Activated CD8-positive, alpha-beta T cell treated with anti-CD3 and anti-CD28 coated beads for 36 hours (primary cell): Measurements from ENCODE around the gene PPIB. TPM values are rescaled to one million over a fixed set of nuclear protein-coding genes. Genes with fewer than 3 reads are reported as not detected.
"Not testable (repeated sequence)": the region's sequence is repeated elsewhere in the genome, so short reads cannot be mapped to it uniquely, and the experiment has no call there.

ENCODE experiments used
- ATAC-seq: fragments of 200-7000 bp; cut with Tn5 transposase; one replicate; pipeline ENCODE4 v1.10.0; 2021; ENCODE audit warnings: mild to moderate bottlenecking, moderate library complexity
- CTCF ChIA-PET: fragments of 350-600 bp; sonication (Branson Sonifier 250); formaldehyde crosslinking; loops from one replicate; lab custom pipeline; 2021; ENCODE audit warnings: antibody characterized with exemption; lab: Charles Lee
- POLR2A ChIA-PET: fragments of 350-600 bp; sonication (Branson Sonifier 250); formaldehyde crosslinking; loops from one replicate; lab custom pipeline; 2021; ENCODE audit warnings: antibody characterized with exemption; lab: Charles Lee
- DNase-seq: peaks from one replicate; pipeline ENCODE4 v3.0.0-alpha.2; 2020
- H3K27ac Mint-ChIP-seq: one replicate; pipeline ENCODE4 v1.8.0; 2021; ENCODE audit warnings: mild to moderate bottlenecking, mixed read lengths
- H3K27me3 Mint-ChIP-seq: one replicate; pipeline ENCODE4 v1.8.0; 2021; ENCODE audit warnings: mixed read lengths
- H3K36me3 Mint-ChIP-seq: one replicate; pipeline ENCODE4 v1.8.0; 2021; ENCODE audit warnings: low read depth, mixed read lengths
- H3K4me1 Mint-ChIP-seq: one replicate; pipeline ENCODE4 v1.8.0; 2021; ENCODE audit warnings: low read depth, mixed read lengths
- H3K4me3 Mint-ChIP-seq: one replicate; pipeline ENCODE4 v1.8.0; 2021; ENCODE audit warnings: mild to moderate bottlenecking, moderate library complexity, mixed read lengths
- H3K9me3 Mint-ChIP-seq: one replicate; pipeline ENCODE4 v1.8.0; 2021; ENCODE audit warnings: mixed read lengths
- intact Hi-C: fragments of 100-400 bp; cut with micrococcal nuclease; formaldehyde crosslinking; loops from one replicate; pipeline ENCODE4 v1.10.0; 2022
- total RNA-seq, 2 experiments: library from RNA; stranded (reverse); gene quantifications; one replicate each; pipeline ENCODE4 v1.2.3, GENCODE V29; 2021
- TF ChIP-seq, protein P1 (sequence below): fragments of 200-600 bp; IDR thresholded peaks from one replicate; pipeline ENCODE4 v1.8.0; 2022; ENCODE audit warnings: antibody characterized with exemption, mild to moderate bottlenecking

Gene PPIB
- total RNA-seq, 2 experiments from 2014 or later: 223 to 227 TPM

GRCh38 chr15:64122936-64123351 is 39.9 kb downstream of the PPIB start:
- intact Hi-C loops: no loop called here
- no peaks in the 10 kb centered on the region for H3K4me1 Mint-ChIP-seq
- CTCF ChIA-PET: interaction anchor here (0.9 to 1.5 kb wide), 2 partner anchors 24 kb away, joined by 3 to 4 read pairs; no protein-coding TSS in a partner anchor
- no peaks in the 10 kb centered on the region for H3K27me3 Mint-ChIP-seq
- H3K4me3 Mint-ChIP-seq: no peak overlapping the region
- POLR2A ChIA-PET: interaction anchor here (1.1 kb wide), 1 partner anchor 568 kb away, joined by 3 read pairs; no protein-coding TSS in a partner anchor
- ATAC-seq (no peak), DNase-seq (no peak)
- no peaks in the 10 kb centered on the region for H3K9me3 Mint-ChIP-seq
- no peak overlapping the region for H3K27ac Mint-ChIP-seq
- TF ChIP-seq, protein P1, sequence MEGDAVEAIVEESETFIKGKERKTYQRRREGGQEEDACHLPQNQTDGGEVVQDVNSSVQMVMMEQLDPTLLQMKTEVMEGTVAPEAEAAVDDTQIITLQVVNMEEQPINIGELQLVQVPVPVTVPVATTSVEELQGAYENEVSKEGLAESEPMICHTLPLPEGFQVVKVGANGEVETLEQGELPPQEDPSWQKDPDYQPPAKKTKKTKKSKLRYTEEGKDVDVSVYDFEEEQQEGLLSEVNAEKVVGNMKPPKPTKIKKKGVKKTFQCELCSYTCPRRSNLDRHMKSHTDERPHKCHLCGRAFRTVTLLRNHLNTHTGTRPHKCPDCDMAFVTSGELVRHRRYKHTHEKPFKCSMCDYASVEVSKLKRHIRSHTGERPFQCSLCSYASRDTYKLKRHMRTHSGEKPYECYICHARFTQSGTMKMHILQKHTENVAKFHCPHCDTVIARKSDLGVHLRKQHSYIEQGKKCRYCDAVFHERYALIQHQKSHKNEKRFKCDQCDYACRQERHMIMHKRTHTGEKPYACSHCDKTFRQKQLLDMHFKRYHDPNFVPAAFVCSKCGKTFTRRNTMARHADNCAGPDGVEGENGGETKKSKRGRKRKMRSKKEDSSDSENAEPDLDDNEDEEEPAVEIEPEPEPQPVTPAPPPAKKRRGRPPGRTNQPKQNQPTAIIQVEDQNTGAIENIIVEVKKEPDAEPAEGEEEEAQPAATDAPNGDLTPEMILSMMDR: no peak
- H3K36me3 Mint-ChIP-seq: peaks cover 41% of the 10 kb centered on the region

- no peak overlapping the region for H3K27ac Mint-ChIP-seq
- CTCF ChIA-PET: interaction anchor here (0.9 to 1.8 kb wide), 3 partner anchors 11 to 25 kb away, joined by 3 to 4 read pairs (median 4); no protein-coding TSS in a partner anchor
- no peak for ATAC-seq
- TF ChIP-seq, protein P1: no peak
- intact Hi-C loops: no loop called here
- POLR2A ChIA-PET: interaction anchor here (1.1 kb wide), 1 partner anchor 569 kb away, joined by 3 read pairs; no protein-coding TSS in a partner anchor
- DNase-seq: no peak
- H3K4me3 Mint-ChIP-seq: no peak overlapping the region
- peaks cover 39% of the 10 kb centered on the region for H3K36me3 Mint-ChIP-seq
- H3K4me1 Mint-ChIP-seq: no peaks in the 10 kb centered on the region
- no peaks in the 10 kb centered on the region for H3K27me3 Mint-ChIP-seq
- no peaks in the 10 kb centered on the region for H3K9me3 Mint-ChIP-seq
Observed at GRCh38 chr15:64122444-64122843, 40.4 kb downstream of the PPIB start.

DNA sequence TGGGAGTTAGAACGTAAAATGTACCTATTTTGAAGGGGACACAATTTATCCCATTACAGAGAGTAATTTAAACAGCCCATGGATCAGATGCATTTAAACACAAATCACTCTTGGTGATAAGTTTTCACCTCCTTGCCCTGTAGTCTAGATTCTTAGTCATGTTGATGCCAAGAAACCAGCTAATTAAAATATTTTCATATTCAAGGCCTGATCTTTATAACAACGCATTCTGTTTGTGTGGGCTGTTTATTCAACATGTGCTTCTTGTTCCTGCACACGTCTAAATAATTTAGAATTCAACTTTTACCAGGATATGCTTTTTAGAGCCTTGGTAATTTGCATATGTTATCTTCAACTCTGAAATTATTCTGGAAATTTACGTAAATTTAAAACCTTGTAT is 41.2 kb downstream of the PPIB start:
- ChIA-PET POLR2A (interaction anchor here (1.1 kb wide), 1 partner anchor 570 kb away, joined by 3 read pairs; no protein-coding TSS in a partner anchor), CTCF (interaction anchor here (1.5 to 1.8 kb wide), 2 partner anchors 10 to 26 kb away, joined by 4 read pairs; no protein-coding TSS in a partner anchor)
- intact Hi-C loops: no loop called here
- TF ChIP-seq, protein P1: no peak
- ATAC-seq (no peak), DNase-seq (no peak)
- H3K4me3 Mint-ChIP-seq: no peak overlapping the region
- no peaks in the 10 kb centered on the region for H3K27me3 Mint-ChIP-seq
- H3K27ac Mint-ChIP-seq: no peak overlapping the region
- H3K36me3 Mint-ChIP-seq: peaks cover 36% of the 10 kb centered on the region
- H3K4me1 Mint-ChIP-seq: no peaks in the 10 kb centered on the region
- H3K9me3 Mint-ChIP-seq: no peaks in the 10 kb centered on the region

DNA sequence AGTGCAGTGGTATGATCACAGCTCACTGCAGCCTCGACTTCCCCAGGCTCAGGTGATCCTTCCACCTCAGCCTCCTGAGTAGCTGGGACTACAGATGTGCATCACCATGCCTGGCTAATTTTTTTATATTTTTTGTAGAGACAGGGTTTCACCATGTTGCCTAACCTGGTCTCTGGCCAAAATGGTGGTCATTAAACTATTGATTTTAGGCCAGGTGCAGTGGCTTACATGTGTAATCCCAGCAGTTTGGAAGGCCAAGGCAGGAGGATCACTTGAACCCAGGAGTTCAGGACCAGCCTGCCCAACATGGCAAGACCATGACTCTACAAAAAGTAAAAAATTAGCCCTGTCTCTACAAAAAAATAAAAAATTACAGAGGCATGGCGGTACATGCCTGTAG is 42.5 kb downstream of the PPIB start:
- H3K9me3 Mint-ChIP-seq, intact Hi-C loops, H3K4me3 Mint-ChIP-seq, H3K4me1 Mint-ChIP-seq, H3K27ac Mint-ChIP-seq, POLR2A ChIA-PET, DNase-seq, CTCF ChIA-PET, ATAC-seq, H3K27me3 Mint-ChIP-seq: not testable (repeated sequence)
- peaks cover 31% of the 10 kb centered on the region for H3K36me3 Mint-ChIP-seq

GRCh38 chr15:64117759-64118487 is 44.9 kb downstream of the PPIB start:
- ATAC-seq: no peak

More at GRCh38 chr15:64117759-64118487, 44.9 kb downstream of the PPIB start:
- intact Hi-C loops: no loop called here
- Mint-ChIP-seq H3K36me3 (peaks cover 32% of the 10 kb centered on the region), H3K27ac (no peak overlapping the region), H3K27me3 (no peaks in the 10 kb centered on the region), H3K4me1 (no peaks in the 10 kb centered on the region), H3K4me3 (no peak overlapping the region), H3K9me3 (no peaks in the 10 kb centered on the region)
- TF ChIP-seq, protein P1: no peak
- ChIA-PET CTCF (no interaction called here), POLR2A (interaction anchor here (1.4 kb wide), 1 partner anchor 19 kb away, joined by 5 read pairs; no protein-coding TSS in a partner anchor)
- no peak for DNase-seq
